Bone marrow (tissue), 2 donors: ENCODE results near the gene PPP3CA.

ENCODE experiments used
- DNase-seq, 2 donors: peaks; one replicate each; lab custom pipeline; 2025; lab: John Stamatoyannopoulos, UW

Gene PPP3CA

GRCh38 chr4:101175896-101176676, 171.2 kb downstream of the PPP3CA start:
- DNase-seq: no peak

GRCh38 chr4:101174679-101175345, 172.5 kb downstream of the PPP3CA start:
- DNase-seq: no peak

GRCh38 chr4:101172369-101172768, 175.0 kb downstream of the PPP3CA start:
- no peak for DNase-seq

- no peak for DNase-seq
Measured at GRCh38 chr4:101171747-101172146, 175.6 kb downstream of the PPP3CA start.

GRCh38 chr4:101169044-101170014, 178.0 kb downstream of the PPP3CA start:
- peak in 1 of 2 donors; percentile 46 for DNase-seq

- no peak for DNase-seq
Measured at GRCh38 chr4:101163936-101164335, 183.4 kb downstream of the PPP3CA start.

- DNase-seq: no peak
Measured at GRCh38 chr4:101162990-101163380, 184.3 kb downstream of the PPP3CA start.

- DNase-seq: no peak
Measured at GRCh38 chr4:101160792-101161592, 186.3 kb downstream of the PPP3CA start.

GRCh38 chr4:101158507-101158906, 188.8 kb downstream of the PPP3CA start:
- no peak for DNase-seq

GRCh38 chr4:101158134-101158482, 189.2 kb downstream of the PPP3CA start:
- no peak for DNase-seq

GRCh38 chr4:101157415-101158133, 189.8 kb downstream of the PPP3CA start:
- no peak for DNase-seq

GRCh38 chr4:101156619-101157310, 190.6 kb downstream of the PPP3CA start:
- no peak for DNase-seq

GRCh38 chr4:101155945-101156344, 191.4 kb downstream of the PPP3CA start:
- no peak for DNase-seq

GRCh38 chr4:101155368-101155767, 192.0 kb downstream of the PPP3CA start:
- DNase-seq: no peak

- no peak for DNase-seq
Measured at GRCh38 chr4:101153653-101154052, 193.7 kb downstream of the PPP3CA start.

GRCh38 chr4:101152521-101152920, 194.8 kb downstream of the PPP3CA start:
- DNase-seq: no peak

GRCh38 chr4:101148551-101148950, 198.8 kb downstream of the PPP3CA start:
- DNase-seq: no peak

- DNase-seq: no peak
Measured at GRCh38 chr4:101147283-101147682, 200.0 kb downstream of the PPP3CA start.

- no peak for DNase-seq
Measured at GRCh38 chr4:101145021-101145420, 202.3 kb downstream of the PPP3CA start.

GRCh38 chr4:101142259-101142658, 205.1 kb downstream of the PPP3CA start:
- DNase-seq: no peak
